Effector CD4-positive, alpha-beta T cell (primary cell): ENCODE data around the gene AJM1.
A peak's percentile ranks its signal among the peaks of the same experiment; 100 is the strongest.
"Not testable (repeated sequence)": the region's sequence is repeated elsewhere in the genome, so short reads cannot be mapped to it uniquely, and the experiment has no call there.

Experiments
- DNase-seq: peaks from one replicate; pipeline ENCODE4 v3.0.0-alpha.2; 2020

The AJM1 gene

GRCh38 chr9:136831720-136832104 is 10.6 kb upstream of the AJM1 start:
- no peak for DNase-seq

GRCh38 chr9:136832581-136832980 is 9.7 kb upstream of the AJM1 start:
- no peak for DNase-seq

GRCh38 chr9:136833381-136834048 is 8.8 kb upstream of the AJM1 start:
- not testable (repeated sequence) for DNase-seq

GRCh38 chr9:136835162-136835931 is 6.9 kb upstream of the AJM1 start:
- DNase-seq = no peak

- no peak for DNase-seq
Observed at GRCh38 chr9:136835932-136836904, 6.1 kb upstream of the AJM1 start.

GRCh38 chr9:136837146-136837855 is 5.0 kb upstream of the AJM1 start:
- DNase-seq = no peak

- not testable (repeated sequence) for DNase-seq
Observed at GRCh38 chr9:136837856-136838277, 4.4 kb upstream of the AJM1 start.

GRCh38 chr9:136838314-136839228 is 3.7 kb upstream of the AJM1 start:
- DNase-seq = no peak

GRCh38 chr9:136839229-136840139 is 2.8 kb upstream of the AJM1 start:
- DNase-seq = no peak

- DNase-seq = no peak
Observed at GRCh38 chr9:136840140-136840876, 2.0 kb upstream of the AJM1 start.

GRCh38 chr9:136840877-136841645 is 1.2 kb upstream of the AJM1 start:
- DNase-seq = no peak

- DNase-seq = not testable (repeated sequence)
Observed at GRCh38 chr9:136841646-136842379, 465 bp upstream of the AJM1 start.

GRCh38 chr9:136843159-136843800 is 1.0 kb downstream of the AJM1 start:
- not testable (repeated sequence) for DNase-seq

- DNase-seq = peak; percentile 41
Observed at GRCh38 chr9:136843801-136844740, 1.8 kb downstream of the AJM1 start.

- no peak for DNase-seq
Observed at GRCh38 chr9:136844761-136845464, 2.6 kb downstream of the AJM1 start.
